K562 (cell line): ENCODE data around the gene GCGR. TPM values are rescaled to one million over a fixed set of nuclear protein-coding genes. Genes with fewer than 3 reads are reported as not detected.

Source experiments
- ATF2 ChIP-seq: sonication (generic); formaldehyde crosslinking; IDR thresholded peaks from 2 replicates; pipeline ENCODE4 v1.8.1; 2022; ENCODE audit warnings: missing genetic modification reagents
- CREB3 ChIP-seq: fragments of 450-650 bp; conservative IDR thresholded peaks from 2 replicates; pipeline ENCODE4 v1.6.1; 2016; ENCODE audit warnings: missing genetic modification characterization, low read depth, mild to moderate bottlenecking, missing compliant biosample characterization, moderate library complexity
- E2F4 ChIP-seq: sonication (generic); formaldehyde crosslinking; IDR thresholded peaks from 2 replicates; pipeline ENCODE4 v1.8.0; 2022; ENCODE audit warnings: mild to moderate bottlenecking, low read depth, missing genetic modification reagents
- GATAD2A ChIP-seq: fragments of 450-650 bp; IDR thresholded peaks from 2 replicates; pipeline ENCODE4 v1.6.1; 2017
- MCM2 ChIP-seq: fragments of 450-650 bp; IDR thresholded peaks from 2 replicates; pipeline ENCODE4 v1.6.1; 2017; ENCODE audit warnings: low read depth, mild to moderate bottlenecking
- NCOA6 ChIP-seq: fragments of 450-650 bp; IDR thresholded peaks from 2 replicates; pipeline ENCODE4 v1.6.1; 2017; ENCODE audit warnings: mild to moderate bottlenecking
- POLR2AphosphoS2 ChIP-seq: IDR thresholded peaks from 2 replicates; pipeline ENCODE4 v1.6.1; 2012; ENCODE audit warnings: low read length, improper control_type of control experiment
- POLR2G ChIP-seq: fragments of 200-400 bp; formaldehyde crosslinking; IDR thresholded peaks from 2 replicates; pipeline ENCODE4 v1.6.1; 2017; ENCODE audit warnings: low read depth, mild to moderate bottlenecking, antibody characterized with exemption, low read length, moderate library complexity
- RBBP5 ChIP-seq: fragments of 200-600 bp; sonication (generic); IDR thresholded peaks from 2 replicates; pipeline ENCODE4 v1.6.1; 2012; ENCODE audit warnings: borderline replicate concordance, mild to moderate bottlenecking, low read length, control low read depth, inconsistent platforms; ENCODE audit not compliant: insufficient read depth, poor library complexity, severe bottlenecking
- SFPQ ChIP-seq: fragments of 200-400 bp; formaldehyde crosslinking; IDR thresholded peaks from 2 replicates; pipeline ENCODE4 v1.6.1; 2017; ENCODE audit warnings: mild to moderate bottlenecking, low read depth, low read length, moderate library complexity
- TAF1 ChIP-seq: IDR thresholded peaks from 2 replicates; pipeline ENCODE4 v1.6.1; 2011; ENCODE audit warnings: mild to moderate bottlenecking, low read length, moderate library complexity; ENCODE audit not compliant: insufficient read depth, control insufficient read depth, severe bottlenecking; ENCODE audit errors: extremely low read depth
- ZFX ChIP-seq: sonication (generic); formaldehyde crosslinking; IDR thresholded peaks from 2 replicates; pipeline ENCODE4 v1.8.0; 2022; ENCODE audit warnings: mild to moderate bottlenecking, missing genetic modification reagents, moderate library complexity
- ZKSCAN8 ChIP-seq: fragments of 200-800 bp; sonication (Bioruptor generic); IDR thresholded peaks from 2 replicates; pipeline ENCODE4 v1.6.1; 2016; ENCODE audit warnings: missing genetic modification characterization, missing compliant biosample characterization
- polyA plus RNA-seq, 8 experiments: library from polyadenylated mRNA; depleted of rRNA in 4 of 8; stranded (reverse) in 5 of 8; unstranded in 3 of 8; fragments of >200 nt; fragmentation: Nextera tagmentation in 2 of 8; fragmentation: Illumina TruSeq in 1 of 8; extraction: Ambion mirVana in 2 of 8; extraction: Trizol in 1 of 8; gene quantifications; 2 replicates each; pipeline versions ENCODE4 v1.2.1 to v1.2.3, GENCODE V29; 2011 to 2014; ENCODE audit warnings: inconsistent platforms in 1 of 8, missing spikeins in 1 of 8
- total RNA-seq, 7 experiments: library from RNA; depleted of rRNA in 6 of 7; stranded (reverse); fragments of >200 nt in 6 of 7; fragmentation: Illumina TruSeq in 2 of 7; extraction: Trizol in 2 of 7; gene quantifications; 2 replicates each; pipeline versions ENCODE4 v1.2.1 to v1.2.3, GENCODE V29; 2011 to 2021; ENCODE audit warnings: low replicate concordance in 1 of 7

The GCGR gene
- total and polyA plus RNA-seq, 9 of the 15 experiments (the other 6 are each of a cell fraction or from before 2014, with no cell fraction given): not detected

GRCh38 chr17:81854974-81855774, 51.2 kb downstream of the GCGR start (continued):
- TF ChIP-seq CREB3 (no peak), ZKSCAN8 (CRISPR knock-in tag) (no peak), ZFX (CRISPR knock-in tag) (no peak), SFPQ (no peak), POLR2G (peak; percentile 73), TAF1 (no peak), RBBP5 (no peak), MCM2 (no peak), ATF2 (CRISPR knock-in tag) (no peak), GATAD2A (no peak), NCOA6 (no peak), POLR2AphosphoS2 (0 out of 2 replicates have a peak, but pooled peaks have one; percentile 17), E2F4 (CRISPR knock-in tag) (no peak)
- TF ChIP-seq, all 486 proteins: peak for 9
